Central memory CD4-positive, alpha-beta T cell (primary cell): ENCODE results near the gene IRF2BPL.

ENCODE experiments used
- DNase-seq: peaks from one replicate; pipeline ENCODE4 v3.0.0; 2022

Gene IRF2BPL

DNA sequence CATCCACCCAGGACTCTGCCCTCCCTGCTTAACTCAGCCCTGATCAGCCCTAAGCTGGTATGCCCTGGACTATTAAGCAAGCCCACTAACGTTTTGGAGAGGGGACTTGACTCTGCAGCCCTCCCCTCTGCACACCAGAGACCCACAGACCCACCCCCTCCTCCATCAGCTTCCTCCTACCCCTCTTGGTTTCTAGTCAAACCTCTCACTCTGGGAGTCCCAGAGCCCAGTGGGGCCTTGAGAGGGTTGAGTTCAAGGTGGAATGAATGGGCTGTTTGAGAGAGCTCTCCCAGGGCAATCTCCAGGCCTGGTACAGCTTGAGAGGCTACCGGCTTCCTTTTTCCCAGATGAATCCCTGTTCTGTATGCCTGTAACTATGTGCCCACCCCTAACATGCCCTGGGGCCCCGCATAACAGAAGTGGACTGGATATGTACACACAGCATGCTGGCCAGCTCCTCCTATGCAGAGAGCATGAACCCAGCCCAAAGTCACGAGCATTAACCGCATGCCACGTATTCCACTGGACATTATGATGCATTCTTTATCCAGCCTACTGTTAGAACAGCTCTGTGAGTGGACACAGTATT, 43.6 kb downstream of the IRF2BPL start:
- DNase-seq = no peak

DNA sequence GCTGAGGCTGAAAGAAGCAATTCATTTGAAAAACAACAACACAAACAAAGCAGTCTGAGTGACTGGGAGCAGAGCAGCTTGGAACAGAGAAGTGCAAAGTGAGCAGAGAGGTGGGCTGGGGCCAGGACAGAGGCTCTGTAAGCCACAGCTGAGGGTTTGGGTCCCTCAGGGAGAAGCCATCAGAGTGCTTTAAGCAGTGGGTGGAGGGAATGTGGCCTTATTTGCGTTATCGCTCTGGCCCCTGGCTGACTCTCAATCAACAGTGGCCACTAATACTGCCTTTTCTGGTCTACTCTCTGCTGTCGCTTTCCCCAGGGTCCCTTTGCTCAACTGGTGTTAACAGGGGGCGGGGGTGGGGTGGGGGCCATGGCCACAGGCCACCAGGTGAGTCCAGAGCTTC, 44.2 kb downstream of the IRF2BPL start:
- DNase-seq = no peak

DNA sequence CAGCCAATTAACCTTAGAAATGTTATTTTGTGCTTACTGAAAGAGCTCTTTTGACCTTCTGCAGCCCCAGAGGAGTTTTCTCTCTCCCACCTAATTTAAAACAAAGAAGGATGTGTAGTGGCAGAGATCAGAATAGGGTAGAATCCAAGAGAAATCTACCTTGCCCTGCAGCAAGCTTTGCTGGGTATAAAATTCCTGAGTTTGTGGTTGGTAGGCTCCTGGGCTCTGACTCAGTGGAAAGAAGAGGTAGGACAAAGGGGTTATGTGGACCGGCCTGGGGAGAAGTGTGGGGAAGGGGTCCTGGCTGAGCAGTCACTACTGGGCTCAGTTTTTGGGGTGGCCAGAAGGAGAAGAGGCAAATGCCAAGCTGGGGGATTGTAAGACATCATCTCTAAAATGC, 46.8 kb downstream of the IRF2BPL start:
- DNase-seq = no peak

- peak; percentile 81 for DNase-seq
Observed at GRCh38 chr14:76977793-76978720, 50.5 kb downstream of the IRF2BPL start.

GRCh38 chr14:76976240-76977005, 52.1 kb downstream of the IRF2BPL start:
- DNase-seq = no peak

GRCh38 chr14:76975812-76976211, 52.7 kb downstream of the IRF2BPL start:
- no peak for DNase-seq

GRCh38 chr14:76975051-76975450, 53.5 kb downstream of the IRF2BPL start:
- DNase-seq = no peak
